ENCODE data around the gene VAV2. TPM values are rescaled to one million over a fixed set of nuclear protein-coding genes. Genes with fewer than 3 reads are reported as not detected.

VAV2 gene
- total and polyA plus RNA-seq, 4 donors = 4.9 to 26.4 (median 17.0) TPM

DNA sequence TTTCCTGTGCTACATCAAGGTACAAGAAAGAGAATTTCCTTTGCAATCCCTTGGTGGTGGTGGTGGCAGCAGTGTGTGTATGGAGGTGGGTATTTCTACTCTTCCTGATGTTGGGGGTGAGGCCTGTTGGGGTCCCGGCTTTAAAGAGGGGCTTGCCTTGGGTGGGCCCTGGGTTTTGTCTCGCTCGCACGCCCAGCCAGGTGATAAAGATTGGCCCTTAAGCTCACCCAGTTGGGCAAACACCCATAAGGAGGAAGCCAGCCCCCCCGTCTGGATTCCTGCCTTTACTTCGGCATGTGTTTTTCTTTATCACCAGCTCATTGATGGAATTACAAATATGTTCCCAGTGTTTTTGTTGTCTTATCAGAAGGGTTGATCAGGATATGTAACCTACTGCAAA, 237.9 kb downstream of the VAV2 start:
- peak; percentile 17 for DNase-seq (ENCODE audit: low spot score)
- WGBS = 94% methylated on average over 6 of the region's 6 CpGs

DNA sequence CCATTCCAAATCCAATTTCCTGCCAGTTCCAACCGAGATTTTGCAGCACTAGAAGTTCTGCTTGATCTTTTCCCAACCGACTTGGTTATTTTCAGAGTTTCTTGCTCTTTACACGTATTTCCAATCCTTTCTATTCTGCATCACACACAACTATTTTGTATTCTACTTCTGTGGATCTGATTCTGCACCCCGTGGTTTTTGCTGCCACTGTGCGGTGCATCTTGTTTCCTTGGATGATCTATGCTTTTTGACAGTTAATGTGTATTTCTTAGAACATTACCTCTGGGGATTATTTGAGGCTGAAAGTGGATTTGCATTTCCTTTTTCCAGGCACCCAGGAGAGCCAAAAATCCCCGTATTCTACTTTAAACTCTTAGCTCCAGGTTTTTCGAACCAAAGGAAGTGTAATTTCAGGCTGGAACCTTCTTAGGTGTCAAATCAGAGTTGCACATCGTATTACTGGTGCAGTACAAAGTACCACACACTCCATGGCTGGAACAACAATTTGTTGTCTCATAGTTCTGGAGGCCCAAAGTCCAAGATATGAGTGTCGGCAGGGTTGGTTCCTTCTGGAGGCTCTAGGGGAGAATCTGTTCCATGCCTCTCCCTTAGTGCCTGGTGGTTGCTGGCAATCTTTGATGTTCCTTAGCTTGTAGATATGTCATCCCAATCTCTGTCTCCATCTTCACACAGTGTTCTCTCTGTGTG, 239.2 kb downstream of the VAV2 start:
- Histone ChIP-seq H3K9ac (ENCODE audit: low read depth in 1 of 2, low read length in 2 of 2) (no peak overlapping the region), H3K27me3 (ENCODE audit: control insufficient read depth in 4 of 4, insufficient read depth in 4 of 4, low read length in 3 of 4) (no peaks in the 10 kb centered on the region), H3K36me3 (ENCODE audit: control insufficient read depth in 4 of 4, insufficient read depth in 3 of 4, low read depth in 1 of 4, low read length in 3 of 4) (no peaks in the 10 kb centered on the region), H3K9me3 (ENCODE audit: control insufficient read depth in 4 of 4, low read length in 3 of 4) (no peaks in the 10 kb centered on the region), H3K4me3 (ENCODE audit: low read depth in 1 of 3, low read length in 3 of 3) (no peak overlapping the region), H3K27ac (ENCODE audit: low read depth in 1 of 2, low read length in 2 of 2) (no peak overlapping the region), H3K4me1 (ENCODE audit: control insufficient read depth in 4 of 4, insufficient read depth in 4 of 4, low read length in 3 of 4) (peaks cover 0 to 11% (median 1%) of the 10 kb centered on the region in 4 donors)
- no peak for TF ChIP-seq GABPA (IDR thresholded peaks at IDR 0.05 in 1 of 2, conservative IDR thresholded peaks at IDR 0.05 in 1 of 2)
- TF ChIP-seq YY1 (IDR thresholded peaks at IDR 0.05) = no peak
- no peak for TF ChIP-seq HNF4G (IDR thresholded peaks at IDR 0.05)
- TF ChIP-seq NR2F2 (IDR thresholded peaks at IDR 0.05) = no peak
- TF ChIP-seq JUND (IDR thresholded peaks at IDR 0.05) = no peak
- TF ChIP-seq REST (IDR thresholded peaks at IDR 0.05) = no peak
- DNase-seq (ENCODE audit: low spot score) = no peak
- 72% methylated on average over 9 of the region's 9 CpGs for WGBS

More for the DNA sequence above, 237.9 kb downstream of the VAV2 start:
- Histone ChIP-seq H3K36me3 (ENCODE audit: control insufficient read depth in 4 of 4, insufficient read depth in 3 of 4, low read depth in 1 of 4, low read length in 3 of 4) (no peaks in the 10 kb centered on the region), H3K4me1 (ENCODE audit: control insufficient read depth in 4 of 4, insufficient read depth in 4 of 4, low read length in 3 of 4) (peaks cover 3 to 18% (median 7%) of the 10 kb centered on the region in 4 donors), H3K27ac (ENCODE audit: low read depth in 1 of 2, low read length in 2 of 2) (no peak overlapping the region), H3K27me3 (ENCODE audit: control insufficient read depth in 4 of 4, insufficient read depth in 4 of 4, low read length in 3 of 4) (no peaks in the 10 kb centered on the region), H3K9me3 (ENCODE audit: control insufficient read depth in 4 of 4, low read length in 3 of 4) (no peaks in the 10 kb centered on the region), H3K9ac (ENCODE audit: low read depth in 1 of 2, low read length in 2 of 2) (no peak overlapping the region), H3K4me3 (ENCODE audit: low read depth in 1 of 3, low read length in 3 of 3) (no peak overlapping the region)
- no peak for TF ChIP-seq REST (IDR thresholded peaks at IDR 0.05)
- no peak for TF ChIP-seq HNF4A (conservative IDR thresholded peaks at IDR 0.05)
- no peak for TF ChIP-seq RXRA (IDR thresholded peaks at IDR 0.05)
- no peak for TF ChIP-seq RAD21 (IDR thresholded peaks at IDR 0.05)
- no peak for TF ChIP-seq HNF4G (IDR thresholded peaks at IDR 0.05)
- TF ChIP-seq NR2F2 (IDR thresholded peaks at IDR 0.05) = no peak
- no peak for TF ChIP-seq ATF3 (IDR thresholded peaks at IDR 0.05)
- TF ChIP-seq FOXA1 (IDR thresholded peaks at IDR 0.05) = no peak
- TF ChIP-seq YY1 (IDR thresholded peaks at IDR 0.05) = no peak
